Activated gamma-delta T cell treated with Interleukin-2 at 50 U/mL for 16 hours (primary cell): Measurements from ENCODE around the gene CCDC171.

Source experiments
- DNase-seq: peaks from one replicate; pipeline ENCODE4 v3.0.0-alpha.2; 2020

Gene CCDC171

GRCh38 chr9:16004613-16005012 lies 451.8 kb downstream of the CCDC171 start:
- no peak for DNase-seq

DNA sequence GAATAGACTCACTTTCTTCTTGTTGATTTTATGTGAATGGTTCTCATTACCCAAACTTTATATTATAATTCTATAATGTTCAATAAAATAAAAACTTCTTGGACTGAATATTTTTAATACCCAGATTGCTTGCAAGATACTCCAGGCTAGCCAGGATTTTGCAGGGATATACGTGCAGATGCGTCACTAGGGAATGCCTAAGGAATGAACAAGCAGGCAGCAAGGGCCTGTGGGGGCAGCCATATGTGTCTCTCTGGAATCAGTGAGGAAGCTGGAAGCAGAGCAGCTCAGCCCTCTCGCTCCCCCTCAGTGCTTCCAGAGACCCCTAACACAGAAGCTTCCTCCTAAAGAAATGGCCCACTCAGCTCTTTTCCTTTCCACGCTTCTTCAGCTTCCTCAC lies 457.4 kb downstream of the CCDC171 start:
- DNase-seq: no peak

GRCh38 chr9:16012621-16013020 lies 459.8 kb downstream of the CCDC171 start:
- no peak for DNase-seq

DNA sequence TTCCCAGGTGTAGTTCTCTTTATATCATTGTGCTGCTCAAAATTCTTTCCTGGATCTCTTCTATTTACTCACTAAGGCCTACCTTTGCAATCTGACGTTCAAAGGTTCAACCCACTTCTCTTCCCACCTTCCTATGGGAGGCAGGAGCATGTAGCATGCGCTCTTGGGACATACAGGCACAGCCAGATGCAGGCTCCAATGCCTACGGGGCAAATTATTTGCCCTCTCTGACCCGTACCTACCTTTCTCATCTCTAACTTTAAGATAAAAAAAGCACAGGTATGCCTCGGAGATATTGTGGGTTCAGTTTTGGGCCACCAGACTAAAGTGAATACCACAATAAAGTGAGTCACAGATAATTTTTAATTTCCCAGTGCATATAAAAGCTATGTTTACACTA lies 460.5 kb downstream of the CCDC171 start:
- no peak for DNase-seq

GRCh38 chr9:16013826-16014225 lies 461.0 kb downstream of the CCDC171 start:
- DNase-seq: no peak

DNA sequence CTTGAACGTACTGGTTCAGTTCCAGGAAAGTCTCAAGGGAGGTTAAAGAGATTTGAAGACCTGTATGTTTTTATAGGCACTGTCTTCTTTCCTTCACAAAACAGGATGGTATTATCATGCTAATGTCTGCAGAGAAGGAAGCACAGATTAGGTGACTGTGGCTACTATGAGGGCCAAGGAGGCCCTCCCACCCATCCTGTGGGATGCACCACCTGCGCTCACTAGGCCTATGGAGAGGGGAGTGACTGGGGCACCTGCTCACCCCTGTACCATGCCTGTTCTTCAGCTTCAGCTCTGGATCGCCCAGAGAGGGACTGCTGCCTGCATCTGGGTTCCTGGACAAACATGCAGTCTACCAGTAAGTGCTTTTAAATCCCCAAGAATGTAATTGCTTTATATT lies 469.4 kb downstream of the CCDC171 start:
- DNase-seq: no peak

- no peak for DNase-seq
Observed at GRCh38 chr9:16023446-16023845, 470.6 kb downstream of the CCDC171 start.
